ENCODE measurements around the gene TTF1.

DNA sequence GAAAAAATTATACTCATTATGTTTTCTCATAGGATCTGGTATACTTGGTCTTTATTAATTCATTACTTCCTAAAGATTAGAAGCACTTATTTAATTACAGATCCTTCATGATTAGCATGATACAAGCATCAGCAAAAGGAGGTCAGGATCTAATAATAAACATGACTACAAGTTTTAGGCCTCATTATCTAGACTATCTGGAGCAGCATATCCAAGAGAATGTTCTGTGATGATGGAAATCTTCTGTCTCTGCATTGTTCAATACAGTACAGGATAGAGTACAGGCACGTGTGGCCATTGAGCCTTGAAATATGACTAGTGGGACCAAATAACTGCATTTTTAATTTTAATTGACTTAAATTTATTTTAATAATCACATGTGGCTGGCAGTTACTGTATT lies 73.1 kb downstream of the TTF1 start:
- TF ChIP-seq, protein P1, sequence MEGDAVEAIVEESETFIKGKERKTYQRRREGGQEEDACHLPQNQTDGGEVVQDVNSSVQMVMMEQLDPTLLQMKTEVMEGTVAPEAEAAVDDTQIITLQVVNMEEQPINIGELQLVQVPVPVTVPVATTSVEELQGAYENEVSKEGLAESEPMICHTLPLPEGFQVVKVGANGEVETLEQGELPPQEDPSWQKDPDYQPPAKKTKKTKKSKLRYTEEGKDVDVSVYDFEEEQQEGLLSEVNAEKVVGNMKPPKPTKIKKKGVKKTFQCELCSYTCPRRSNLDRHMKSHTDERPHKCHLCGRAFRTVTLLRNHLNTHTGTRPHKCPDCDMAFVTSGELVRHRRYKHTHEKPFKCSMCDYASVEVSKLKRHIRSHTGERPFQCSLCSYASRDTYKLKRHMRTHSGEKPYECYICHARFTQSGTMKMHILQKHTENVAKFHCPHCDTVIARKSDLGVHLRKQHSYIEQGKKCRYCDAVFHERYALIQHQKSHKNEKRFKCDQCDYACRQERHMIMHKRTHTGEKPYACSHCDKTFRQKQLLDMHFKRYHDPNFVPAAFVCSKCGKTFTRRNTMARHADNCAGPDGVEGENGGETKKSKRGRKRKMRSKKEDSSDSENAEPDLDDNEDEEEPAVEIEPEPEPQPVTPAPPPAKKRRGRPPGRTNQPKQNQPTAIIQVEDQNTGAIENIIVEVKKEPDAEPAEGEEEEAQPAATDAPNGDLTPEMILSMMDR (IDR thresholded peaks at IDR 0.05): no peak
- no peak for TF ChIP-seq POLR2A (IDR thresholded peaks at IDR 0.05)

All from lower leg skin (tissue), 3 donors.